Karpas-422 (cell line): ENCODE measurements around the gene KIF2C. TPM values are rescaled to one million over a fixed set of nuclear protein-coding genes. Genes with fewer than 3 reads are reported as not detected.

Source experiments
- DNase-seq: peaks from one replicate; pipeline ENCODE4 v3.0.0-alpha.2; 2015
- H2AFZ ChIP-seq: fragments of 200-600 bp; sonication (generic); 2 replicates; pipeline ENCODE4 v1.6.1; 2014; ENCODE audit warnings: antibody characterized with exemption, low read length, mixed read lengths
- H3K27ac ChIP-seq: fragments of 200-600 bp; sonication (generic); 2 replicates; pipeline ENCODE4 v1.5.1; 2014; ENCODE audit warnings: mild to moderate bottlenecking, low read length, moderate library complexity
- H3K27me3 ChIP-seq: fragments of 200-600 bp; sonication (generic); 2 replicates; pipeline ENCODE4 v1.6.1; 2014; ENCODE audit warnings: low read length, mixed read lengths
- H3K36me3 ChIP-seq: fragments of 200-600 bp; sonication (generic); 2 replicates; pipeline ENCODE4 v1.6.1; 2014; ENCODE audit warnings: low read length, mixed read lengths; ENCODE audit not compliant: insufficient read depth
- H3K4me1 ChIP-seq: fragments of 200-600 bp; sonication (generic); 2 replicates; pipeline ENCODE4 v1.6.1; 2014; ENCODE audit warnings: mild to moderate bottlenecking, low read length, mixed read lengths
- H3K4me2 ChIP-seq: fragments of 200-600 bp; sonication (generic); 2 replicates; pipeline ENCODE4 v1.6.1; 2014; ENCODE audit warnings: low read length, low read depth, mild to moderate bottlenecking; ENCODE audit not compliant: poor library complexity, severe bottlenecking
- H3K4me3 ChIP-seq: fragments of 200-600 bp; sonication (generic); 2 replicates; pipeline ENCODE4 v1.5.1; 2014; ENCODE audit warnings: mild to moderate bottlenecking, antibody characterized with exemption, low read length, mixed read lengths
- H3K79me2 ChIP-seq: fragments of 200-600 bp; sonication (generic); 2 replicates; pipeline ENCODE4 v1.6.1; 2014; ENCODE audit warnings: mild to moderate bottlenecking, low read length, mixed read lengths
- H3K9ac ChIP-seq: fragments of 200-600 bp; sonication (generic); 2 replicates; pipeline ENCODE4 v1.6.0; 2014; ENCODE audit warnings: low read length
- H3K9me2 ChIP-seq: fragments of 200-600 bp; sonication (generic), shearing (Covaris generic); replicated peaks from 2 replicates; pipeline ENCODE4 v1.6.0; 2014; ENCODE audit warnings: mild to moderate bottlenecking, low read length, moderate library complexity; ENCODE audit not compliant: insufficient read depth
- H3K9me3 ChIP-seq: fragments of 300-700, 200-600 bp; sonication (generic); 2 replicates; pipeline ENCODE4 v1.6.1; 2014; ENCODE audit warnings: low read length, mixed read lengths
- H4K20me1 ChIP-seq: fragments of 200-600 bp; sonication (generic); 2 replicates; pipeline ENCODE4 v1.6.1; 2014; ENCODE audit warnings: mild to moderate bottlenecking, antibody characterized with exemption, low read length, low read depth; ENCODE audit not compliant: insufficient read depth
- total RNA-seq: library from RNA; depleted of rRNA; stranded (reverse); fragments of >200 nt; shearing (Covaris generic); gene quantifications from 2 replicates; pipeline ENCODE4 v1.2.3, GENCODE V29; 2014; ENCODE audit warnings: low replicate concordance; rRNA removed

The KIF2C gene
- total RNA-seq = 26.7 and 33.9 TPM in 2 replicates

- Histone ChIP-seq H3K79me2 (peaks cover 41% of the 10 kb centered on the region), H3K36me3 (peaks cover 11% of the 10 kb centered on the region; the same call in 1 of the 2 replicates), H4K20me1 (no peaks in the 10 kb centered on the region), H3K27me3 (no peaks in the 10 kb centered on the region), H3K9ac (peak within 1 kb of the TSS; percentile 82), H3K4me2 (peak within 1 kb of the TSS; percentile 94), H3K27ac (peak within 1 kb of the TSS; percentile 72), H3K9me3 (no peaks in the 10 kb centered on the region), H3K4me3 (peak within 1 kb of the TSS; percentile 76), H2AFZ (peak within 1 kb of the TSS; percentile 27), H3K4me1 (peaks cover 18% of the 10 kb centered on the region), H3K9me2 (no peaks in the 10 kb centered on the region)
- peak; percentile 99 for DNase-seq
These were observed at the start of gene KIF2C for GRCh38 chr1:44739307-44740178. Gene KIF2C (plus strand): TSS chr1:44739837. CDS start chr1:44739933, 96 bp downstream.

- no peaks in the 10 kb centered on the region for H3K9me3 ChIP-seq
- H4K20me1 ChIP-seq = no peaks in the 10 kb centered on the region
- H2AFZ ChIP-seq = no peak overlapping the region
- H3K4me1 ChIP-seq = peaks cover 41% of the 10 kb centered on the region
- no peaks in the 10 kb centered on the region for H3K27me3 ChIP-seq
- no peaks in the 10 kb centered on the region for H3K36me3 ChIP-seq
- no peak overlapping the region for H3K9ac ChIP-seq
- no peaks in the 10 kb centered on the region for H3K9me2 ChIP-seq
- H3K27ac ChIP-seq = no peak overlapping the region
- no peak overlapping the region for H3K4me3 ChIP-seq
- no peak for DNase-seq
- no peak overlapping the region for H3K4me2 ChIP-seq
- H3K79me2 ChIP-seq = no peaks in the 10 kb centered on the region
These were observed 46.5 kb upstream of the KIF2C start for GRCh38 chr1:44693159-44693558.

- Histone ChIP-seq H4K20me1 (no peaks in the 10 kb centered on the region), H3K9ac (no peak overlapping the region), H3K4me2 (no peak overlapping the region), H3K79me2 (no peaks in the 10 kb centered on the region), H3K27ac (peak overlapping the region; percentile 74; the same call in 1 of the 2 replicates), H3K27me3 (no peaks in the 10 kb centered on the region), H3K9me2 (no peaks in the 10 kb centered on the region), H3K36me3 (no peaks in the 10 kb centered on the region), H3K4me3 (no peak overlapping the region), H2AFZ (no peak overlapping the region), H3K4me1 (peaks cover 46% of the 10 kb centered on the region), H3K9me3 (no peaks in the 10 kb centered on the region)
- no peak for DNase-seq
These were observed 45.7 kb upstream of the KIF2C start for GRCh38 chr1:44693900-44694299.

DNA sequence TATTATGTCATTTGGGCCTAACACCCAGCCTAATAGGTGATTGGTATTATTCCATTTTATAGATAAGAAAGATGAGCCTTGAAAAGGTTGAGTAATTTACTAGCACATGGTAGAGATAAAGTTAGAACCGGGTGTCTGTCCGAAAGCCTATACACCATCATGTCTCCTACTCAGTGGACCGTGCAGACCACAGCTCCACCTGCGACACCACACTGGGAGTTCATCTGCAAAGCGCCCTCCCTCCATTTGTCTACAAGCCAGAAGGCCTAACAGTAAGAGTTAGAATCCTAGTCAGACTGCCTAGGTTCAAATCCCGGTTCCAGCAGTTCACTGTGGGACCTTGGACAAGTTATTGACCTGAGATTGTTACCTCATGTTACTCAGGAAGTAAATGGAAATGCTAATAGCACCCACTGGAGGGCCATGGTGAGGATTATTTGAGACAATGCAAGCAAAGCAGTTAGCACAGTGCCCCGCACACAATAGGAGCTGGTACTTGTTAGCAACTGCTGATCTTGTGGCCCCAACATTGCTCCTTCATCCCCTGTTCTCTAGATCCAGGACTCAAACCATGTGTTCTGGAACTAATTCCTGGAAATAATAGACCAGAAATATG, 44.7 kb upstream of the KIF2C start:
- no peaks in the 10 kb centered on the region for H3K27me3 ChIP-seq
- no peaks in the 10 kb centered on the region for H4K20me1 ChIP-seq
- no peaks in the 10 kb centered on the region for H3K36me3 ChIP-seq
- no peaks in the 10 kb centered on the region for H3K9me2 ChIP-seq
- H3K4me2 ChIP-seq = peak overlapping the region; percentile 43
- H3K9ac ChIP-seq = peak overlapping the region; percentile 43; the same call in 1 of the 2 replicates
- H3K79me2 ChIP-seq = no peaks in the 10 kb centered on the region
- H3K27ac ChIP-seq = peak overlapping the region; percentile 74
- H2AFZ ChIP-seq = peak overlapping the region; percentile 74
- H3K4me1 ChIP-seq = peaks cover 46% of the 10 kb centered on the region
- peak overlapping the region; percentile 22; the same call in 1 of the 2 replicates for H3K4me3 ChIP-seq
- H3K9me3 ChIP-seq = no peaks in the 10 kb centered on the region
- DNase-seq = peak; percentile 81

GRCh38 chr1:44695671-44696070, 44.0 kb upstream of the KIF2C start:
- Histone ChIP-seq H3K9me2 (no peaks in the 10 kb centered on the region), H3K4me2 (peak overlapping the region; percentile 43), H3K36me3 (no peaks in the 10 kb centered on the region), H2AFZ (no peak overlapping the region), H3K79me2 (no peaks in the 10 kb centered on the region), H3K4me3 (no peak overlapping the region), H3K4me1 (peaks cover 48% of the 10 kb centered on the region), H4K20me1 (no peaks in the 10 kb centered on the region), H3K9me3 (no peaks in the 10 kb centered on the region), H3K27me3 (no peaks in the 10 kb centered on the region), H3K9ac (no peak overlapping the region), H3K27ac (peak overlapping the region; percentile 74)
- no peak for DNase-seq

GRCh38 chr1:44696101-44696500, 43.5 kb upstream of the KIF2C start:
- peak overlapping the region; percentile 74 for H3K27ac ChIP-seq

GRCh38 chr1:44696789-44697345, 42.8 kb upstream of the KIF2C start:
- H3K27me3 ChIP-seq = no peaks in the 10 kb centered on the region
- peak overlapping the region; percentile 39 for H3K4me2 ChIP-seq

More at GRCh38 chr1:44696101-44696500, 43.5 kb upstream of the KIF2C start:
- H3K4me1 ChIP-seq = peaks cover 51% of the 10 kb centered on the region
- DNase-seq = no peak
- H3K4me2 ChIP-seq = no peak overlapping the region
- no peaks in the 10 kb centered on the region for H3K9me3 ChIP-seq
- H3K9me2 ChIP-seq = no peaks in the 10 kb centered on the region
- no peak overlapping the region for H2AFZ ChIP-seq
- H3K79me2 ChIP-seq = no peaks in the 10 kb centered on the region
- H3K9ac ChIP-seq = no peak overlapping the region
- H3K27me3 ChIP-seq = no peaks in the 10 kb centered on the region
- no peak overlapping the region for H3K4me3 ChIP-seq
- H3K36me3 ChIP-seq = no peaks in the 10 kb centered on the region
- H4K20me1 ChIP-seq = no peaks in the 10 kb centered on the region

DNA sequence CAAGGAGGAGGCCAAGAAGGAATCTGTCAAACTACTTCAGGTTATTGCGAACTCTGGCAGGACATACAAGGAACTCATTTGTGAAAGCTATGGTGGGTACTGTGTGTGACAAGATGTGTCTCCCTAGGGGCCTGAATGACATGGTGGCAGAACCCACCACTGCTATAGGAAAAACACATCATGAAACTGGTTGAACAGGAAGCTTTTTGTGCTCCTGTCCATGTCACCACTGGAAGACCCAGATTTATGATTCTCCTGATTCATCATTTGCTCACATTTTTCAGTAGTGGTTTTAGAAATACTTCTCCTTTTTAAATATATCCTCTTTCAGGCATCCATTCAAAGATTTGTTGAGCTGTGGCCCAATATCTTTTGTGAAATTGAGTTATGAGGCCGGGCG, 41.5 kb upstream of the KIF2C start:
- Histone ChIP-seq H3K27me3 (no peaks in the 10 kb centered on the region), H3K4me1 (peaks cover 51% of the 10 kb centered on the region), H3K4me2 (peak overlapping the region; percentile 35), H3K9ac (0 out of 2 replicates have a peak overlapping the region, but pooled peaks have one; percentile 13), H4K20me1 (no peaks in the 10 kb centered on the region), H3K27ac (peak overlapping the region; percentile 74), H2AFZ (no peak overlapping the region), H3K9me2 (no peaks in the 10 kb centered on the region), H3K36me3 (no peaks in the 10 kb centered on the region), H3K4me3 (no peak overlapping the region), H3K9me3 (no peaks in the 10 kb centered on the region), H3K79me2 (no peaks in the 10 kb centered on the region)
- DNase-seq = no peak

More at GRCh38 chr1:44696789-44697345, 42.8 kb upstream of the KIF2C start:
- Histone ChIP-seq H3K4me3 (no peak overlapping the region), H3K9me2 (no peaks in the 10 kb centered on the region), H3K27ac (peak overlapping the region; percentile 74), H3K36me3 (no peaks in the 10 kb centered on the region), H3K9ac (peak overlapping the region; percentile 41), H4K20me1 (no peaks in the 10 kb centered on the region), H3K4me1 (peaks cover 51% of the 10 kb centered on the region), H3K9me3 (no peaks in the 10 kb centered on the region), H2AFZ (peak overlapping the region; percentile 34; the same call in 1 of the 2 replicates), H3K79me2 (no peaks in the 10 kb centered on the region)
- peak; percentile 70 for DNase-seq
